Measurements from ENCODE around the gene PTPRN2.

PTPRN2 gene

DNA sequence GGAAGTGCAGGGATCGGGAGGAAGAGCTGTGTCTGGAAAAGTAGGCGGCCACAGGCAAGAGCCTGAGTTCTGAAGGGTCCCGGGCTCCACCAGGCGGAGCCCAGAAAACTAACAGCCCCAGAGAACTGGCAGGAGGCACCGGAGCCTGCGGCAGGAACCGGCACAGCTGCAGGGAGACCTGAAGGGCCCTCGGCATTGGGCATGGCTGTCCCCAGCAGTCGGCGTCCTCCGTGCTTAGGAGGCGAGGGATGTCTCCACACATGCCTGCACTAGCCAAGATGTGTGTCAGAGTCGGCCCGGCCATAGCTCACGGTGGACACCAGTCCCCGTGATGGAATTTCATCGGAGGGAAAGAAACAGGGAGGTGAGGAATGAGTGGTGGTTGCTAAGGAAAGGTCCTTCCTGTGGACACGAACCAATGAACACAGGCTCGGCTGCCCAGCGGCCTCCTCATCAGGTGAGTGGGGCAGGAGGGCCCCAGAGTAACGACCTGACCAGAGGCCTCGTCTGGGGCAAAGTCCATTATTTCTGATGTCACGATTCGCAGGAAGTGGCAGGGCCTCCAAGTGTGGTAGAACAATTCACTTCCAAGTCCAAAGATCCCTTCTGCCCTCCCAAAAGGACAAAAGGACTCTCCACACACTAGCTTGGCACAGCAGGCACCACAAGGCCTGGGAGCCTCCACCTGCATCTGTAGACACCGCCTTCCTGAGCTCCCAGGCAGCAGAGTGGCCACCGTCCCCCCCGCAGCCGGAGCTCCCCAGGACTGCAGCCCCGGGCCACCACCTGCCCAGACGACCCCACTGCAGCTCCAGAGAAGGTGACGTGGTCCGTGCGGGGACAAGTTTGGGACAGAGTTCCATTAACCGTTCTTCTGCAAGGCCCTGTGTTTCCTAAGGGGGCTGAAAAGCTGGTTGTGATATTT is 444.2 kb downstream of the PTPRN2 start:
- no peak for DNase-seq

DNA sequence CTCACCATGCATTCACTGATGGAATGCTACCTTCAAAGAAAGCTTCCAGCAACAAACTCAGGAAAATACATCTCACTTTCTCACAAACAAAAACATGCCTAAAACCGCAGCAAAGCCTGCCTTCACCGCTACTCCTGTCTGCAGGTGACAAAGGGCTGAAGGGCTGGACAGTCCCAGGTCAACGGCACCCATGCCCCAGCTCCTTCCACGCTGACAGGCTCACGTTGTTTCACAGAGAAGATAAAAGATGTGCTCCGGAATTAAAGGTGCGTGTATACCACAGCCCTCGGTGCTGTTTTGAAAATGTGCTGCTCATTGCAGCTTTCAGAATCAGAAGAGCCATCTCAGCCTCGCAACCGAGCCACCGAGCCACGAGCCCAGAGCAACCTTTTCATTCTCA is 445.0 kb downstream of the PTPRN2 start:
- no peak for DNase-seq

GRCh38 chr7:158141806-158142518 is 445.7 kb downstream of the PTPRN2 start:
- no peak for DNase-seq

DNA sequence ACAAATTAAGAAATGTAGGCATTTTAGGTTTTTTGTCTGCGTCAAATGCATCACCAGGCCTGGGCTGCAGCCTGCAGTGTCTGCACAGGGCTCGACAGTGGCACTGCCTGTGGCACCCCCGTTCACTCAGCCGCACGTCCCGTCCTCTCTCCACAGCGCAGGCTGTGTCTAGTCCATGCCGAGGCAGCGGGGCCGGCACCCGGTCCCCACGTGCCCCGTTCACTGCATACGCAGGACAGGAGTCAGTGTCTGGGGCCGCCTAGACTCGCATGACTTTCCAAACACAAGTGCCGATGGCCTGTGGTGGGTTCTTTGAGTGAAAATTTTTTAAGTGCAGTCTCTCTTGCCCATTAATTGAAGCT is 446.4 kb downstream of the PTPRN2 start:
- no peak for DNase-seq

GRCh38 chr7:158140538-158141220 is 446.9 kb downstream of the PTPRN2 start:
- no peak for DNase-seq

GRCh38 chr7:158139499-158139898 is 448.1 kb downstream of the PTPRN2 start:
- DNase-seq = no peak

DNA sequence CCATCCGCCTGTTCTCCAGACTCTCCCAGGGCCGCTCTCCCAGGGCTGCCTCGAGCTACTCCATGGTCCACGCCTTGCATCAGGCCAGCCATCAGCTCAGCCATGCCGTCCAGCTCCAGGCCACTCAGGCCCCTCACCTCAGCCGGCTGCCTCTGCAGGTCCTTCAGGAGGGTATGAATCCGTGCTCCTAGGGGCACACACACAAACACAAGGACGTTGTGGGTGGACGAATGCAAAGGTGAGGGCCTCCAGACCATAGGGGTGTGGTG is 449.4 kb downstream of the PTPRN2 start:
- no peak for DNase-seq

GRCh38 chr7:158137516-158138328 is 449.9 kb downstream of the PTPRN2 start:
- no peak for DNase-seq

GRCh38 chr7:158135931-158136330 is 451.7 kb downstream of the PTPRN2 start:
- DNase-seq = no peak

DNA sequence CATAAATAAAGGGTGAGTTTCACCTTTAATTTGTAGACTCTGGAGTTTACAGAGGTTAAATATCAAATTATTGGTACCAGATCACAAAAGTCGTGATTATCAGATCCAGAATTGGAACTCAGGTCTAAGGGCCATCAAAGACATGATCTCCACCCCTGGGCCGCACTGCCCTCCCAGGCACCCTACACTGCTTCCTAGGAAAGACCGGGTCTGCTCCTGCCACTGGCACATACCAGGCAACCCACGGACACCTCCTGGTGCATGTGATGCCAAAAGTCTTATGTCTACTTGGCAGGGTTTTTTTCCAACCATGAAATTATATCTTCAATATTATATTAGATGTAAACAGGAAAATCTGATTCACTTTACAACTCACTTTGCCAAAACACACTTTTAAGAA is 452.8 kb downstream of the PTPRN2 start:
- no peak for DNase-seq

DNA sequence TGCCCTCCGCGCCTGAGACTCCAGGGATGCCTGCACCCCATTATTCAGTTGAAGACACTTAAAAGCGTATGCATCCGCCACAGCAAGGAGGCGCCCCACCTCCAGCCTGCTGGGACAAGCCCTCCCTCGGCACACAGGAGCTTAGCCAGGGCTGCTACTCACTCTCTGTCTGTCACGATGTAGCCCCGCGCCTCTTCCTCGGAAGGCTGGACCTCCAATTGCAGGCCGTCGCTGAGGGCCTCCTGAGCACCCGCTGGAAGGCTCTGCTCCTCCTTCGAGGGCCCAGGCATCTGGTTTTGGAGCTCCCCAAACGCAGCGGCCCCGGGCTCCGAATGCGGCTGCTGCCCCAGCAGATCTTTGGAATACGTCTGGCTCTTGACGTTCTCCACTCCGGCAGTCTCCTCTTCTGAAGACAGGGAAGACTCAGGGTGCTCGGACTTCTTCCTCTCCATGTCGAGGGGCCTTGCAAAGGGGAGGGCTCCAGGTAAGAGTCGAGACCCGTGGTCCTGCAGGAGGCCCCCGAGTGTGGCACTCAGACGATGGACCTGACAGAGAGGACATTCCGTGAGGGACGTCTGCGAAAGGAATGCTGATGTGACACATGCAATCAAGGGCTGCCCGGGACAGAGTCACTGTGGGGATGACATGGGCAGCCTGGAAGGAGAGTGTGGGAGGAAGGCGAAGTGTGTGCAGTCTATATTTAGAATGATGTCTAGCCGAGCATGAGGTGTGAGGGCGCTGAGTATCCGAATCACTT is 453.9 kb downstream of the PTPRN2 start:
- DNase-seq = no peak

DNA sequence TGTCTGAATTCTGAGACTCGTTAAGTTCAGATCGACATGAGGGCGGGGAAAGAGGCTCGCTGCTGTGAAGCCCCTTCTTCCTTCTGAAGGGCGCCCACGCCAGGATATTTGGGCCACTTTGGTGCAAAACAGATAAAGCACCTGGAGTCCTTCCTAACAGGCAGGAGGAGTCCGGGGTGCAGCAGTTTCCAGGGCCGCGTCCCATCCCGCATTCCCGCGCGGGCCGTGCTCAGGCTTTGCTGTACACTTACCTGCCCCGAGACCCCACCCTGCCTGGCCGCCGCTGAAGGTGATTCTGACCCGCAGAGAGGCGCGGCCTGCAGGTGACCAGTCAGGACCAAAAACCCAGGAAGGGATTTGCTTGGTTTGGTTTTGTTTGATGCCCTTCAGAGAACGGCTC is 454.6 kb downstream of the PTPRN2 start:
- no peak for DNase-seq

GRCh38 chr7:158130023-158130409 is 457.6 kb downstream of the PTPRN2 start:
- DNase-seq = no peak

DNA sequence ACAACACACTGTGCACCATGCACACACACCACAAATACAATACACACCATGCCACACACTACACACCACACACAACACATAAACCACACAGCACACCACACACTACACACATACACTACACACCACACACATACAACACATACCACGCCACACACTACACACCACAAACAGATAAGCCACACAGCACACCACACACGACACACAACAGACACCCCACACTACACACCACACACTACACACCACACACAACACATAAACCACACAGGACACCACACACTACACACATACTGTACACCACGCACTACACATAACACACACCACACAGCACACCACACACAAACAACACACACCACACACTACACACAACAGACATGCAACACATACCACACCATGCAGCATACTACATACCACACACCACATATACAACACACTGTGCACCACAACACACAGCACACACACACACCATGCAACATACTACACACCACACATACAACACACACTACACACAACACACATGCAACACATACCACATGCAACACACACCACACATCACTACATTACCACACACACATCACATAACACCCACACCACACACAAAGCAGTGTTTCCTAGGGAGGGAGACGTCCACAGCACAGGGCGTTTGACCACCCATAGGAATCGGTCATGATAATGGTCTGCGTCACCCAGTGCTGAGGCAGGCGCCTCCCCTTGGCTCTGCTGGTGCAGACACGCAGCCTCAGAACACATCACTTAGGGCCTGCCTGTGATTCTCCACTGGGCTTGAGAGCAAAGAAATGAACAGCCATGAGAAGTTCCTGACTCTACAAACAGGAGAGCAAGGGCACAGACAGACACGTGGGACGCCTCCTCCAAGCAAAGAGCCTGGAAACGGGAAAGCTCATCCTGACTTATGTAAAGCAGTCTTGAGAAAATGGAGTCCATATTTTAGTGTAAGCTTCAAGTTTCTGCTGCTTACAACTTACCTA is 458.3 kb downstream of the PTPRN2 start:
- DNase-seq = no peak

- no peak for DNase-seq
Observed at GRCh38 chr7:158128572-158128971, 459.1 kb downstream of the PTPRN2 start.

DNA sequence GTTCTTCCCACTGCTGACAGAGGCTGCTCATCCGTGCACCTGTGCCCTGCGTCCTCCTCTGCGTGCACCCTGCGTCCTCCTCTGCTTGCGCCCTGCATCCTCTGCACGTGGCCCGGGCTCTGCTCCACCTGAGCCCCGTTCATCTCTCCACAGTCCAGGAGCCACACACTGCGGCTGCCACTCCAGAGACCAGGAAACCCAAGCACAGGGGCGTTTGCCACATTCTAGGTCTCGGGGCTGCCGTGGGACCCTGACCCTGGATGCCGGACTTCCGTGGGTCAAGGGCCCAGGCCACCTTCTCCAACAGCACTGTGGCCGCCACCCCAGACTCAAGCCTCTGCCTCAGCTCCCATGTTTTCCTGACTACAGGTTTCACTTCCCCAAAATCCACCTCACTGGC is 460.4 kb downstream of the PTPRN2 start:
- DNase-seq = no peak

GRCh38 chr7:158126661-158127060 is 461.0 kb downstream of the PTPRN2 start:
- DNase-seq = no peak

GRCh38 chr7:158125721-158126120 is 461.9 kb downstream of the PTPRN2 start:
- no peak for DNase-seq

- no peak for DNase-seq
Observed at GRCh38 chr7:158125091-158125490, 462.5 kb downstream of the PTPRN2 start.

DNA sequence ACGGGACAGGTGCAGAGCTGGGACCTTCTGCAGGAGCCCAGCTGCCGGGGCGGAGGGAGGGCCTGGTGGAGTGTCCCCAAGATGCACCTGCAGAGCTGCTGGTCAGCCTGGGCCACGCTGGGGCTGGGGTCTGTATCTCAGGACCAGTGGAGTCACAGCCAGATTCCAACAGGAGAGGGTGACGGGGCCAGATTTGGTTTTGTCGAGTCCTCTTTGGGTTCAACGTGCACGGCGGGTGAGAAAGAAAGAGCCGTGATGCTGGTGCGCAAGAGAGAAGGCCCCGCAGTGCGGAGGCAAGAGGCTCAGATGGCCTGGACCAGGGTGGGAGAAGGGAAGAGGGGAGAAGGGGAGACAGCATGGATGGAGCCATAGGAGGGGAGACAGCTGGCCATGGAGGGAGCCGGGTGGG is 462.9 kb downstream of the PTPRN2 start:
- DNase-seq = no peak

DNA sequence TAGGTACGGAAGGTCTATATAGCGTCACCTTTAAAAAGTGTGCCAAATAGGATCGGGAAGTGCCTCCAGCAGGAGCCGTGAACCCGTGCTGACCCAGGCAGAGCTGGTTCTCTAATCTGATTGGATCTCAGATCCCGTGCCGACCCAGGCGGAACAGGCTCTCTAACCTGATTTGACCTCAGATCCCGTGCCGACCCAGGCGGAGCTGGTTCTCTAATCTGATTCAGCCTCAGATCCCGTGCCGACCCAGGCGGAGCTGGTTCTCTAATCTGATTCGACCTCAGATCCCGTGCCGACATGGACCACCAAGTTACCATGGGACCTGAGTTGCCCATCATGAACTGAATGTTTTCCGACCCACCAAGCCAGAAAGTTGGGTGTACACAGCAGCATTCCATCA is 463.9 kb downstream of the PTPRN2 start:
- DNase-seq = no peak
